Loucy (cell line): ENCODE measurements around the gene QSER1.

Source experiments
- CTCF ChIP-seq: fragments of 200-600 bp; sonication (generic); conservative IDR thresholded peaks from 2 replicates; pipeline ENCODE4 v1.5.1; 2014; ENCODE audit warnings: mild to moderate bottlenecking, antibody characterized with exemption, low read length
- EZH2phosphoT487 ChIP-seq: fragments of 200-600 bp; IDR thresholded peaks from 2 replicates; pipeline ENCODE4 v1.6.1; 2018; ENCODE audit warnings: antibody characterized with exemption, mild to moderate bottlenecking, moderate library complexity, borderline replicate concordance

GRCh38 chr11:32963721-32964120 is 71.1 kb downstream of the QSER1 start:
- TF ChIP-seq CTCF (no peak), EZH2phosphoT487 (no peak)
